K562 (cell line): Measurements from ENCODE around the gene CDCA4. TPM values are rescaled to one million over a fixed set of nuclear protein-coding genes. Genes with fewer than 3 reads are reported as not detected.
A peak's percentile ranks its signal among the peaks of the same experiment; 100 is the strongest.

Experiments
- ATAC-seq: fragments of 200-7000 bp; cut with Tn5 transposase; 3 replicates; pipeline ENCODE4 v1.9.1; 2020; ENCODE audit warnings: moderate library complexity
- BruUV-seq: library from RNA; stranded (reverse); fragments of 400-500 nt; replicated peaks from 2 replicates; lab custom pipeline; 2021; lab: Mats Ljungman, UMichigan
- CTCF ChIA-PET: fragments of 300-600 bp; formaldehyde crosslinking; extraction: SDS; loops from one replicate; lab custom pipeline; 2021; ENCODE audit warnings: low intra/inter-chr PET ratio; lab: Yijun Ruan, JAX
- POLR2A ChIA-PET: fragments of 300-600, 350-650 bp; sonication (Branson Sonifier 250); formaldehyde crosslinking; extraction: SDS; loops from one replicate; lab custom pipeline; 2021; ENCODE audit warnings: antibody characterized with exemption, inconsistent platforms; lab: Yijun Ruan, JAX
- DNase-seq, 4 experiments: peaks; one replicate each; pipeline versions ENCODE4 v3.0.0 to v3.0.0-alpha.2; 2011 to 2018; ENCODE audit warnings: low spot score in 3 of 4, mixed read lengths in 3 of 4; ENCODE audit errors: extremely low read depth in 1 of 4
- FAIRE-seq: peaks from 2 replicates; lab custom pipeline; 2011; peaks lifted over from hg19 to GRCh38; lab: Jason Lieb, UNC
- H2AFZ ChIP-seq: 2 replicates; pipeline ENCODE4 v1.6.0; 2011; ENCODE audit warnings: low read depth, low read length, control low read depth, inconsistent platforms
- H3K27ac ChIP-seq: fragments of 200-600 bp; 3 replicates; pipeline ENCODE4 v1.8.0; 2011; ENCODE audit warnings: low read depth, mild to moderate bottlenecking, control low read depth, inconsistent platforms, low read length, moderate library complexity, mixed read lengths; ENCODE audit errors: extremely low read depth
- H3K27me3 ChIP-seq, 2 experiments: fragments of 300-600 bp in 1 of 2; 2 replicates in 1 of 2; 3 replicates in 1 of 2; pipeline versions ENCODE4 v1.6.0 to v1.8.0; 2011; ENCODE audit warnings: inconsistent platforms in 2 of 2, low read length in 2 of 2, mild to moderate bottlenecking in 1 of 2, mixed read lengths in 1 of 2, moderate library complexity in 1 of 2; ENCODE audit not compliant: control insufficient read depth in 2 of 2, insufficient read depth in 2 of 2
- H3K36me3 ChIP-seq: fragments of 300-600 bp; 3 replicates; pipeline ENCODE4 v1.8.0; 2011; ENCODE audit warnings: mild to moderate bottlenecking, low read length, inconsistent platforms; ENCODE audit not compliant: control insufficient read depth, insufficient read depth
- H3K4me1 ChIP-seq, 2 experiments: fragments of 200-600 bp in 1 of 2; replicated peaks in 1 of 2; 2 replicates in 1 of 2; 3 replicates in 1 of 2; pipeline versions ENCODE4 v1.5.1 to v1.8.0; 2011; ENCODE audit warnings: inconsistent platforms in 2 of 2, low read length in 2 of 2, mild to moderate bottlenecking in 1 of 2, mixed read lengths in 1 of 2, moderate library complexity in 1 of 2; ENCODE audit not compliant: control insufficient read depth in 2 of 2, insufficient read depth in 2 of 2
- H3K4me2 ChIP-seq: 2 replicates; pipeline ENCODE4 v1.6.1; 2011; ENCODE audit warnings: low read length, control low read depth, inconsistent platforms, mixed read lengths; ENCODE audit not compliant: insufficient read depth
- H3K4me3 ChIP-seq: fragments of 200-600 bp; sonication (generic), shearing (Covaris generic); 2 replicates; pipeline ENCODE4 v1.5.1; 2016; ENCODE audit warnings: control low read depth, inconsistent platforms
- H3K79me2 ChIP-seq: fragments of 200-600 bp; 3 replicates; pipeline ENCODE4 v1.8.0; 2011; ENCODE audit warnings: low read length, inconsistent platforms; ENCODE audit not compliant: control insufficient read depth, insufficient read depth
- H3K9ac ChIP-seq, 2 experiments: 2 replicates each; pipeline versions ENCODE4 v1.6.0 to v1.6.1; 2011; ENCODE audit warnings: low read depth in 2 of 2, low read length in 2 of 2, control low read depth in 1 of 2, inconsistent platforms in 1 of 2, mild to moderate bottlenecking in 1 of 2, mixed read lengths in 1 of 2; ENCODE audit not compliant: insufficient read depth in 1 of 2
- H3K9me1 ChIP-seq: one replicate; pipeline ENCODE4 v1.6.0; 2011; ENCODE audit warnings: inconsistent platforms, mild to moderate bottlenecking, low read length, moderate library complexity; ENCODE audit not compliant: control insufficient read depth, insufficient read depth
- H3K9me3 ChIP-seq: replicated peaks from 2 replicates; pipeline ENCODE4 v1.5.1; 2011; ENCODE audit warnings: low read depth, low read length, inconsistent platforms; ENCODE audit not compliant: control insufficient read depth, insufficient read depth
- H4K20me1 ChIP-seq: replicated peaks from 2 replicates; pipeline ENCODE4 v1.6.1; 2011; ENCODE audit warnings: low read length, inconsistent platforms, mixed read lengths; ENCODE audit not compliant: control insufficient read depth, insufficient read depth
- CHD2 ChIP-seq: IDR thresholded peaks from 2 replicates; pipeline ENCODE4 v1.6.1; 2011; ENCODE audit warnings: low read depth, low read length
- DNMT1 ChIP-seq: fragments of 450-650 bp; IDR thresholded peaks from 2 replicates; pipeline ENCODE4 v1.6.1; 2016; ENCODE audit warnings: antibody characterized with exemption, mild to moderate bottlenecking
- E2F8 ChIP-seq: fragments of 450-650 bp; IDR thresholded peaks from 2 replicates; pipeline ENCODE4 v1.7.1; 2018; ENCODE audit warnings: mild to moderate bottlenecking, low read depth; ENCODE audit not compliant: partially characterized antibody
- NCOR1 ChIP-seq: fragments of 450-650 bp; IDR thresholded peaks from 2 replicates; pipeline ENCODE4 v1.6.1; 2016; ENCODE audit warnings: mild to moderate bottlenecking, moderate library complexity
- NR2C1 ChIP-seq, 2 experiments: fragments of 450-650 bp; IDR thresholded peaks; 2 replicates each; pipeline ENCODE4 v1.6.1; 2017; ENCODE audit warnings: mild to moderate bottlenecking in 2 of 2, antibody characterized with exemption in 1 of 2, inconsistent platforms in 1 of 2, missing compliant biosample characterization in 1 of 2, missing genetic modification characterization in 1 of 2
- NR3C1 ChIP-seq: sonication (generic); formaldehyde crosslinking; IDR thresholded peaks from 2 replicates; pipeline ENCODE4 v1.8.1; 2022; ENCODE audit warnings: missing genetic modification reagents
- RBM14 ChIP-seq: fragments of 200-400 bp; formaldehyde crosslinking; IDR thresholded peaks from 2 replicates; pipeline ENCODE4 v1.6.1; 2018; ENCODE audit warnings: low read depth, mild to moderate bottlenecking, low read length, moderate library complexity, borderline replicate concordance; ENCODE audit not compliant: insufficient read depth
- RREB1 ChIP-seq: fragments of 250-450 bp; sonication (Bioruptor Pico); IDR thresholded peaks from 2 replicates; pipeline ENCODE4 v1.4.0; 2020
- SREBF1 ChIP-seq: fragments of 150-350 bp; IDR thresholded peaks from 2 replicates; pipeline ENCODE4 v1.6.1; 2014; ENCODE audit warnings: antibody characterized with exemption, low read depth, low read length, borderline replicate concordance
- TFAP4 ChIP-seq: sonication (generic); formaldehyde crosslinking; IDR thresholded peaks from 2 replicates; pipeline ENCODE4 v1.8.0; 2022; ENCODE audit warnings: missing genetic modification reagents, mild to moderate bottlenecking, moderate library complexity, borderline replicate concordance
- ZBTB12 ChIP-seq: fragments of 250-450 bp; sonication (Bioruptor Pico); IDR thresholded peaks from 2 replicates; pipeline ENCODE4 v1.4.0; 2020
- WGBS: fragments of 100-300 bp; shearing (Covaris generic); methylation state at CpG from one replicate; pipeline ENCODE4 v1.1.6; 2016; ENCODE audit warnings: low coverage, mixed read lengths; ENCODE audit not compliant: insufficient coverage; ENCODE audit errors: missing lambda C conversion rate; 5-methylcytosine and 5-hydroxymethylcytosine counted together
- in situ Hi-C: fragments of 300-500 bp; cut with MboI; formaldehyde crosslinking; loops from 4 replicates; pipeline ENCODE4 v1.15.0; 2018; ENCODE audit warnings: inconsistent platforms, mixed read lengths
- intact Hi-C: fragments of 100-400 bp; cut with micrococcal nuclease; formaldehyde crosslinking; loops from 2 replicates; pipeline ENCODE4 v1.14.2; 2022
- polyA plus RNA-seq, 8 experiments: library from polyadenylated mRNA; depleted of rRNA in 4 of 8; stranded (reverse) in 5 of 8; unstranded in 3 of 8; fragments of >200 nt; fragmentation: Nextera tagmentation in 2 of 8; fragmentation: Illumina TruSeq in 1 of 8; extraction: Ambion mirVana in 2 of 8; extraction: Trizol in 1 of 8; gene quantifications; 2 replicates each; pipeline versions ENCODE4 v1.2.1 to v1.2.3, GENCODE V29; 2011 to 2014; ENCODE audit warnings: inconsistent platforms in 1 of 8, missing spikeins in 1 of 8
- total RNA-seq, 7 experiments: library from RNA; depleted of rRNA in 6 of 7; stranded (reverse); fragments of >200 nt in 6 of 7; fragmentation: Illumina TruSeq in 2 of 7; extraction: Trizol in 2 of 7; gene quantifications; 2 replicates each; pipeline versions ENCODE4 v1.2.1 to v1.2.3, GENCODE V29; 2011 to 2021; ENCODE audit warnings: low replicate concordance in 1 of 7

The CDCA4 gene
- total and polyA plus RNA-seq, 9 of the 15 experiments (the other 6 are each of a cell fraction or from before 2014, with no cell fraction given), result 6.6 to 44.2 (median 23.0) TPM

GRCh38 chr14:105046891-105047282 is 26.0 kb upstream of the CDCA4 start:
- BruUV-seq, result no TSS peak
- no peak for TF ChIP-seq ZBTB12 (CRISPR knock-in tag)
- no peak for TF ChIP-seq RREB1
- TF ChIP-seq TFAP4, result no peak
- no peak for TF ChIP-seq CHD2
- TF ChIP-seq NR3C1, result no peak
- no peak for TF ChIP-seq NR2C1 (IDR thresholded peaks at IDR 0.05)
- TF ChIP-seq NR2C1 (tag; IDR thresholded peaks at IDR 0.05), result no peak
- TF ChIP-seq RBM14, result no peak
- no peak for TF ChIP-seq DNMT1
- no peak for TF ChIP-seq NCOR1
- TF ChIP-seq E2F8, result no peak
- no peak for TF ChIP-seq SREBF1

More at GRCh38 chr14:105046891-105047282, 26.0 kb upstream of the CDCA4 start:
- DNase-seq (no peak), ATAC-seq (no peak), FAIRE-seq (no peak)
- Histone ChIP-seq H3K9me3 (no peaks in the 10 kb centered on the region), H3K4me3 (no peak overlapping the region), H3K36me3 (no peaks in the 10 kb centered on the region), H3K9ac (peak overlapping the region in 1 of 2 experiments; percentile 45; a peak in 1 of 4 replicates), H2AFZ (no peak overlapping the region), H3K4me2 (no peak overlapping the region), H3K9me1 (no peaks in the 10 kb centered on the region), H4K20me1 (no peaks in the 10 kb centered on the region), H3K4me1 (peaks cover 0 to 33% of the 10 kb centered on the region in 2 experiments; a peak in 2 of 5 replicates), H3K27ac (no peak overlapping the region), H3K79me2 (no peaks in the 10 kb centered on the region), H3K27me3 (peaks cover 0 to 16% of the 10 kb centered on the region in 2 experiments; a peak in 4 of 5 replicates)
- in situ Hi-C loops (loop anchor here (5.0 kb wide), 2 partner anchors 35 to 75 kb away; no protein-coding TSS in a partner anchor), intact Hi-C loops (loop anchor here (5.0 kb wide), 1 partner anchor 40 kb away; no protein-coding TSS in a partner anchor)
- WGBS, result 27% methylated on average over 6 of the region's 9 CpGs
- CTCF ChIA-PET, result interaction anchor here (0.7 to 2.6 kb wide), 3 partner anchors 10 to 85 kb away, joined by 3 to 85 read pairs (median 4); partner anchors contain the start of gene AHNAK2
- POLR2A ChIA-PET, result interaction anchor here (0.6 kb wide), 1 partner anchor 41 kb away, joined by 3 read pairs; no protein-coding TSS in a partner anchor
